ENCODE data around the gene NKX2-2.

Gene NKX2-2

DNA sequence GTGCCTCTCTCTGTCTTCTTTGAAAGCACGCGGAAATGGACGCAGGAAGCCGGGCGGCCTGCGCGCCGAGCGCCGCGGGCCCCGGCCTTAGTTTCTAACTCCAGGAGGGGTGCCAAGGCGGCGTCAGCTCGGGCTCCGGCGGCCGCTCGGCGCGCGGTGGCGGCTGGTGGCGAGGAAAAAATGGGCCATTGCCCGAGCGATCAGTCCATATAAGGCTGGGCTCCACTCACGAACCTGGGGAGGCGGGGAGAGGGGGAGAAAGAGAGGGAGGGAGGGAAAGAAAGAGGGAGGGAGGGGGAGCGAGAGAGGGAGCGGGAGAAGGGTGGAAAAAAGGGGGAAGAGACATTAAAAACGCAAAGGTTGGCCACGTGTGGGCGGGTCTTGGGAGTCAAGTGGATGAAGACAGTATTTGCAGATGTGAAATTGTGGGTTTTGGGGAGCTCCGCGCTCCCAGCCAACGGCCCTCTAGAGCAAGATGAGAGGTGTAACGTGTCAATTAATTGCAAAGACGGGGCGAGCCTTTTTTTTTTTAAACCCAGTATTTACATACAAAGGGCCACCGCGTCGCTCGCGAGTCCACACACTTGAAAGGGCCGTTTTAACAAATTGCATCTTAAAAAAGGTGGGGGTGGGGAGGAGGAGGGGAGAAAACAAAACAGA is at the start of gene NKX2-2:
Gene NKX2-2, minus strand, starts transcription at position 184 of the 660 bp plus-strand sequence. CDS start 395 bp downstream, outside the sequence.
- DNase-seq (ENCODE audit: low spot score): no peak

DNA sequence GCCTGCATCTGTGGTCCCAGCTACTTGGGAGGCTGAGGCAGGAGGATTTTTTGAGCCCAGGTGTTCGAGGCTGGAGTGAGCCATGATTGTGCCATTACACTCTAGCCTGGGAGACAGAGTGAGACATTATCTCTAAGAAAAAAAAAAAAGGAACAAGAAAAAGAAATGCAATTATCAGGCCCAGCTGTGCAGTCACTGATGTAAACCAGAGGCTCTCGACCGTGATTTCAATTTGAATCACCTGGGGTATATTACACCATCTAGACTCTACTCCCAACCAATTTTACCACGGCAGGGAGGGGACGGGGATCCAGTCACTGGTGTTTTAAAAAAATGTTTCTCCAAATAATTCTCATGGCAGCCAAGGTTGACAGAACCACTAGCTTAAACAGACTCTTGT is 48.8 kb upstream of the NKX2-2 start:
- no peak for FAIRE-seq
- DNase-seq (ENCODE audit: low spot score): no peak

More for the DNA sequence above, at the start of gene NKX2-2:
- FAIRE-seq: no peak

DNA sequence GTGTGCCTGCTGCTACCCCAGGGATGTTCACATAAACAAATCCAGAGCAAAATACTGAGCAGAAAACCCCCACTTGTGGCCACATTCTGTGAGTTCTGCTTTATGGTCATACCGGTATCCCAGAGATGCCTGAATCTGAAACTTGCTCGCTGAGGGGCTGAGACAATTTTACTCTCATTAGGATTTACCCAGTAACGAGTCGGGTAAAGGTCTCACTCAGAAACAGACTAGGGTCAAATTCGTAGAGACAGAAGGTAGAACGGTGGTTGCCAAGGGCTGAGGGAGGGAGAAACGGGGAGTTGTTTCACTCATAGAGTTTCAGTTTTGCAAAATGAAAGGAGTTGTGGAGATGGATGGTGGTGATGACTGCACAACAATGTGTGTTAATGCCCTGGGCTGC is 45.4 kb upstream of the NKX2-2 start:
- no peak for DNase-seq (ENCODE audit: low spot score)
- no peak for FAIRE-seq

DNA sequence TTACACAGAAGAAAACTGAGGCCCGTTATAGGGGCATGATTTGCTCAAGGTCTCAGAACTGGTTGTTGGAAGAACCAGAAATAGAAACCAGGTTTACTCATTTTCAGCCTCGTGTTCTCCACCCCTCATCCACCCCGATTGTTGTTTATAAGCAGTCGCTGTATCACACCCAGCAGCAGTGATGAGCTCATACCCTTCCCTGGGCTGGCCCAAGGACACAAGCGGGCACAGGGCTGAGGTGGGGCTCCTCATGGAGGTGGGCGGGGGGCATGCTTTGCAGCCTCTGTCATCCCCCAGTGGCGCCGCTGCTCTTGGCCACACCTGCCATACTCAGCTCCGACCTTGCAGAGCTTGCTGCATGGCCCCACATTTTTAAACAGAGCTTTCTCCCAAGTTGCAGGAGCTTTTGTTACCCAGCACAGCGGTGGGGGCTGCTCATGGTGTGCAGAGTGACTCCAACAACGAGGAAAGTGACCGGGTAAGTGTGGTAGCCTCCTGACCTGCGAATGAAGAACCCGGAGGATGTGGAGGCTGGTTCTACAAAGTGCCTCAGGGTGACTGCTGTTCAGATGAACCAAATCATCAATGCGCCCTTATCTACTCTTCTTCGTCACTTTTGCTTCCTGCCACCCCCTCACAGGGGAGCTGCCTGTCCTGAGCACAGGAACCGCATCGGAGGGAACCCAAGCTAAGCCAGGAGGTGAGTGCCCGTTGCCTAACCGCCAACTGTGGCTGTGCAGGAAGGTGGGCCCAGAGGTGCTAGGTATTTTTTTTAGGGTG is 43.6 kb upstream of the NKX2-2 start:
- FAIRE-seq (no peak), DNase-seq (ENCODE audit: low spot score) (no peak)

DNA sequence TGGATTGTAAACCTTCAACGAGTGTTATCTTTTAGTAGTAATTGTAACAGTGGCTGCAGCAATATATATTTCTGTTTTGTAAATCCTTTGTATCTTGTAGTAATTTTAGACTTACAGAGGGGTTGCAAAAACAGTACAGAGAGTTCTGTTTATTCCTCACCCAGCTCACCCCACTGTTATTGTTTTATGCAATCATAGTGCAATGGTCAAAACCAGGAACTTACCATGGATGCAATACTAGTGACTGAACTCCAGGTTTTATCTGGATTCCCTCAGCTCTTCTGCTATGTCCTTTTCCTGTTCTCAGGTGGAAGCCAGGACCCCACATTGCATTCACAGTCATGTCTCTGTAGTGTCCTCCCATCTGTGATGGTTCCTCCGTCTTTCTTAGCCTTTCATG is 42.5 kb upstream of the NKX2-2 start:
- FAIRE-seq: no peak
- no peak for DNase-seq (ENCODE audit: low spot score)

DNA sequence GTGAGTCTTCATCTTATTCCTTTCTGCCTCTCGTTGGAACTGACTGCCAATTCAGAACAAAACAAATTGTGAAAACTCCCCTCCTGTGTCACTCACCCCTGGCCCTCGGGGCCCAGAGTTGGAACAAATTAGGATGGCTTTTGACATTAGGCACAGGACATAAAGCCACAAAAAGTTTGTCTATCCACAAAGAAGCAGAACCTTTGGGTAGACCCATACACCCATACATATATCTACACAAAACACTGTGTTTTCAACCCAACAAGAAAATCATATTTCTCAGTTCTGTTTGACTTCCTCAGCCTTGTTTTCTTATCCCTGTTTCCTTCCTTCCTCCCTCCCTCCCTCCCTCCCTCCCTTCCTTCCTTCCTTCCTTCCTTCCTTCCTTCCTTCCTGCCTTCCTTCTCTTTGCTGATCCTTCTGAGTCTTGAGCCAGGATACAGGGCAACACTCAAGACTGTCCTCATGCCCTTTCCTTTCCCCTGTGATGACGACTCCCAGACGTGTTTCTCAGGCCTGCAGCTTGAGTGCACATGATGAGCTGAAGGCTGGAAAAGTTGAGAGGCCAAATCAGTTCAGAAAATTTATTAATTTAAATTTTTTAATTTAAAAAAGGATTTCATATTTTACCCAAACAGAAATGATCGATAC is 41.7 kb upstream of the NKX2-2 start:
- DNase-seq (ENCODE audit: low spot score) (no peak), FAIRE-seq (no peak)

DNA sequence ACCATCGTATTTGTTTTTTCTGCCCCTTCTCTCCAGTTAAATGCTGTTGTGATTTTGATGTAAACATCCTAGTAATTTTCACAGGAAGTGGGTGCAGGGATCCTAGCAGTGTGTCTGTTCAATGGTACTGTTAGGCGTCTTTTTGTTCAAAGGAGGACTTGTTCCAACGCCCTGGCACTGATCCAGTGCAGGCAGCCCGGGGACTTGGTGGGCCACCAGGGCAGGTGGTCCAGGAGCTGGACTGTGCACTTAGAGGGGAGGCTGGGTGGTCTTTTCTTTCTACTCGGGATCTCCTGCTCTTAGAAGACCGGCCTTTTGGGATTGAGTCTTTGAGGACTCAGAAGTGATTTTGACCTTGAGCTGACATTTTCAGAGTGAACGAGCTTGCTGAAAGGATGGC is 41.1 kb upstream of the NKX2-2 start:
- no peak for DNase-seq (ENCODE audit: low spot score)
- FAIRE-seq: no peak

DNA sequence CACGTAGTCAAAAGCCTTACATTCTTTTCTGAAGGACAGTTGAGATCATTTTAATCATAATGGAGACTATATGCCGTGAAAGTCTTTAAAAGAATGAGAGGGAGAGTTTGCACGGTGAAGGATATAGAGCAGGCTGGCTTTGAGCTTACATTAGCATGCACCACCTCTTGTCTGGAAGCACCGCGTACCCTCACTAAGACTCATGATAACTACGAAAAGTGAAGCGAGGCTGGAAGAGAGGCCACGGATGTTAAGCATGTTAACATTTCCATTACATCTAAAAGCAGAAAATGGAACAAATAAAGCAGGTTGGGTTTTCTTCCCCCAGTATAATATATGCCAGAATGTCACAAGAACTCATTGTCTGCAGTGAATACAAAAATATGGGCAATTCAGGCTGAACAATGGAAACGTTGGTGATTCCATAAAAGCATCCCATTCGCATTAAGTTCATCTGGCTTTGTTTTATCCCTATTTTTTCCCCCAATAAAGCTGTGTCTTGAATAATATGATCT is 40.6 kb upstream of the NKX2-2 start:
- FAIRE-seq (no peak), DNase-seq (ENCODE audit: low spot score) (no peak)

DNA sequence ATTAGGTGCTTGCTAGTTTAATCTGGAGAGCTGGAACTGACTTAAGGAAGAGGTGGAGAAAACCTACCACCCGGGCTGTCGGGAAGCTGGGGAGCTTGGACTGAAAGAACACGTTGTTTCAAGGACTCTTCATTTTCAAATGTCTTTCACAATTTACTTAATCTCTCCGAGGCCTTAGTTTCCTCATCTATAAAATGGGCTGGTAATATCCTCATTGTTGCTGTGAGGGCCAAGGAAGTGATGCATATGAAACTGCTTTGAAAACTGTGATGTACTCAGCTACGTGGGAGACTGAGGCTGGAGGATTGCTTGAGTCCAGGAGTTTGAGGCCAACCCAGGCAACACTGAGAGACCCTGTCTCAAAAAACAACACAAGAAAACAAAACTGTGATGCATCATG is 36.7 kb upstream of the NKX2-2 start:
- DNase-seq (ENCODE audit: low spot score) (no peak), FAIRE-seq (no peak)

DNA sequence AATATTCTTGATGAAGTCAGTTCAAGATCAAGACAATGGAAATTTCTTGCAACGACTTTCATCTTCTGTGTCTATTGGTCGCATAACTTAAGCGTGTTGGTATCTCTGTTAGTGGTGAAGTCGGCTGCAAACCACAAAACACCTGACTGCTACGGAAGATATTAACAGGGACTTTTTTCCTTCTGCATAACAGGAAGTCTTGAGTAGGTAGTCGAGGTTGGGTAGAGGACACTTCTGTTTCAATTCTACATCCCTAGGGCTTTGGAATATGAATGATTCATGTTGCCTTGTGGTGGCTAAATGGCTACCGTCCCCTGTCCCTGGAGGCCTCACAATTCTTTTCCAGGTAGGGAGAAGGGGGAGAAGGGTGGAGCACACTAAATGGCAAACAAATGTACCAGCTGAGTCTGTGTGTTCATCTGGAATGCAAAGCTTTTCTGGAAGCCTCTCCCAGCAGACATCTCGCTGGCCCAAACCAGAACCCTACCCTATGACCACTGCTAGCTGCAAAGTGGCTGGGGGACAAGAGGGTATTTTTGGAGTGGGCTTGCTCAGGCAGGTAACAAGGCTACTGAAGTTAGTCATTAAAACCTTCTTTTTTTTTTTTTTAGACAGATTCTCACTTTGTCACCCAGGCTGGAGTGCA is 34.6 kb upstream of the NKX2-2 start:
- no peak for DNase-seq (ENCODE audit: low spot score)
- FAIRE-seq: no peak

DNA sequence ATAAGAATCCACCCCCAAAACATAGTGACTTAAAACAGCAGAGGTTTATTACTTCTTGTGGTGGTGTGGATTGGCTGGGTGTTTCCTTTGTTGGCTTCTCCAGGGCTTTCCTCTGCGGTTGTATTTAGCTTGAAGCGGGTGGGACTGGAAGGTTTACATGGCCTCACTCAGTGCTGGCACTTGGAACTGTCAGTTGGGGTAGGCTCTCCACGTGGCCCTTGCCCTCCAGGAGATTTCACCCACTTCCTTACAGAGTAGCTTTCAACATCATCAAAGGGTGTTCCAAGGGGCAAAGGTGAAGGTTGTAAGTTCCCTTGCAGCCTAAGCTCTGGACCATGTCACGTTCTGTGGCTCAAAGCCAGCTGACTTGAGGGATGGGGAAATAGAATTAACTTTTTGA is 32.5 kb upstream of the NKX2-2 start:
- FAIRE-seq (no peak), DNase-seq (ENCODE audit: low spot score) (no peak)

DNA sequence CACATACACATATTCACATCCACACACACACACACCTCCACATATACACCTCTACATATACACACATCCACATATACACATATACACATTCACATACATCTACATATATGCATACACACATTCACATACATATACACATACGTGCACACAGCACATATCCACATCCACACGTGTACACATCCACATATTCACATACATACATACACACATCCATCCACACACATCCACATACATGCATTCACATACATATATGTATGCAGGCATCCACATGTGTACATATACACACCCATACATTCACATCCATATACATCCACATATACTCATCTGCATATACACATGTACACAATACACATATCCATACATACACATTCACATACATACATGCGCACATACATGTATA is 25.6 kb upstream of the NKX2-2 start:
- no peak for FAIRE-seq

DNA sequence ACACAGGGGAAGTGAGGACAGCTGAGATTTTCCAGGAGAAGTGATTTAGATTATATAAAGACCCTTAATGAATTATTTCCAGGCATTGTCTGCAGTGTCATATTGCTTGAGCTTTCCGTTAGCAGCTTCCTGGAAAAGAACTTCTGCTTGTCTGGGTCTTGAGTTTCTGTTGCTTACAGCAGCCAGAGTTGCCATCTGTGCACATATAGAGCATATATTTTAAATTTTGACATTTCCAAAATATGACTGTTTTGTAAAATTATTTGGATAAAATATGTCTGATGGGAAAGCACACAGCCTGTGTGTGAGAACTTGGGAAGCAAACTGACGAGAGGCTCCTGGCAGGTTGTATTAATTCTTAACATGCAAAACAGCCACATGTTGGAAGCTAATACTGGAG is 21.0 kb upstream of the NKX2-2 start:
- DNase-seq (ENCODE audit: low spot score): no peak

More for the DNA sequence above, 25.6 kb upstream of the NKX2-2 start:
- no peak for DNase-seq (ENCODE audit: low spot score)

DNA sequence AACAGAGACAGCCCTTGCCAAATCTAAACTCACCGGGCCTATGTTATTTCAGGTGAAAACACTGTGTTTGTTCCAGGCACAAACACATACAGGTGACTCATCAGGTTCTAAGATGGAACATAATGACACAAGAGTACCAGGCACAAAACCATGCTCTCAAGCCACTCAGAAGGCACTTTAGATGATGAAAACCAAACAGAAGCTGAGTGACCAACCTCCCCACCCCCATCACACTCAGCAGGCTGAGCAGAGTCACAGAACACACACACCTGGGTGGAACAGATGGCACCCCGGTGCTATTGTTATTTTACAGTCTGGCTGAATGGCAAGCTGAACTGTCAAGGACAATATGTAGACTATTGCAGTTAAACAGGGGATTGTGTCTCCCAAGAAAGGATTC is 20.6 kb upstream of the NKX2-2 start:
- no peak for FAIRE-seq

More for the DNA sequence above, 21.0 kb upstream of the NKX2-2 start:
- no peak for FAIRE-seq

DNA sequence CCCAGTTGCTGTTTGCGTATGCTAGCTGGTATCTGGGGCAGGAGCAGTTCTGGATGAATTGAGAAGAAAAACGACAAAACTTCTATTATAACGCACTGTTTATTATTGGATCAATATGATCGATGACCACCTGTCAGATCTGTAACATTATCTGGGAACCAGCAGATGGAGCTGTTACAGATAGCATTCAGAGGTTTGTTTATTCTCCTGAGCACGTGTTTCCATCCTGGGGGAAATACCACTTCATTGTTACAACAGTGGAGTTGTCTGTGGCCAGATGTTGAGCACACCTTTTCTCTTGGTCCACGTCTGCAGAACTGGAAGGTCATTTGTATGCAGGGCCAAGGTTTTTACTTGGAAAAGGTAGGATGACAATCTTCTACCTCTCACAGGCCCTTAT is 16.0 kb upstream of the NKX2-2 start:
- FAIRE-seq (no peak), DNase-seq (ENCODE audit: low spot score) (no peak)

More for the DNA sequence above, 20.6 kb upstream of the NKX2-2 start:
- no peak for DNase-seq (ENCODE audit: low spot score)

DNA sequence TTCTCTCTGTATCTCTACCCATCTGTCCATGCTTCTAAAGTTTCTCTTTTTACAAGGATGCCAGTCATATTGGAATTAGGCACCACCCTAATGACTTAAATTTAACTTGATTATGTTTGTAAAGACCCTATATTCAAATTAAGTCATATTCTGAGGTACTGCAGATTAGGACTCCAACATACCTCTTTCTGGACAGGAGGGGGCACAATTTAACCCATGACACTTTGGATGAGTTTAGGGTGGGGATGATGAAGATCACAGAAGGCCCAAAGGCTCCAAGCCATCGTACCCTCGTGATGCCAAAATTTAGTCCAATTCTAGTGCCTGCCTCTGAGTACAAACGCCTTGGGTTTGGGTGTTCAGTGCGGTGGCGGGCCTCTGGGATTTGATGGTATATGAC is 15.0 kb upstream of the NKX2-2 start:
- DNase-seq (ENCODE audit: low spot score): no peak
- FAIRE-seq: no peak

DNA sequence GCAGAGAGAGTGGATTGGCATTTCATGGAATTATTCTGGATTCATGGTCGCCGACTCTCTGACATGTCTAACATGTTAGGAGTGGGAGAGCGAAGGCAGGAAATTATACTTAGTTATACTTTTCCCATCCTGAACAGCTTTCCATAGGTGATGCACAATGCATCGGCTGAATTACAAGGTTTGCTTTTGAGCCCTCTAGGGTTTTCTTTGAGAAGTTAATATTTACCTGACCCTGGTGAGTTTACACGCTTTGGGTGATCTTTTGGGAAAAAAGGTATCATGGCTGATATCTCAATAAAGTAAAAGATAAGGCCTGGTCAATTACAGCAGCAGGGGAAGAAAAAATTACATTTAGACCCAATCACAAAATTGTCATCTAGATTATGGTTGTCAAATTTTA is 14.0 kb upstream of the NKX2-2 start:
- DNase-seq (ENCODE audit: low spot score): no peak
- no peak for FAIRE-seq

DNA sequence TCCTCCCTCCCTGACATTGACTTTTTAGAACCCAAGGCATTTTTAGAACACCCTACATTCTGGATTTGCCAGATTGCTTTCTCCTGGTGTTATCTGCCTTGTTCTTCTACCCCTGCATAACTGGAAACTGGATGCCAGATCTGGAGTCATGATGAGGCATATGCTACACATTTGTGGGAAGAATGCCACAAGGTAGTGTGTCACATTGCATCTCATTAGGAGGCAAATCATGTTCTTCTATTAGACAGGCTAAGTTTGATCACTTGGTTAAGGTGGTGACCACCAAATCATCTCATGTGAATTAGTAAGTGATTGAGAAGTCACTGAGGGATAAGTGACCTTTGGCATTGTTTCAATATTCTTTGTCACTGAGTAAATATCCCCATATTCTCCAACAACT is 12.9 kb upstream of the NKX2-2 start:
- DNase-seq (ENCODE audit: low spot score) (no peak), FAIRE-seq (no peak)

DNA sequence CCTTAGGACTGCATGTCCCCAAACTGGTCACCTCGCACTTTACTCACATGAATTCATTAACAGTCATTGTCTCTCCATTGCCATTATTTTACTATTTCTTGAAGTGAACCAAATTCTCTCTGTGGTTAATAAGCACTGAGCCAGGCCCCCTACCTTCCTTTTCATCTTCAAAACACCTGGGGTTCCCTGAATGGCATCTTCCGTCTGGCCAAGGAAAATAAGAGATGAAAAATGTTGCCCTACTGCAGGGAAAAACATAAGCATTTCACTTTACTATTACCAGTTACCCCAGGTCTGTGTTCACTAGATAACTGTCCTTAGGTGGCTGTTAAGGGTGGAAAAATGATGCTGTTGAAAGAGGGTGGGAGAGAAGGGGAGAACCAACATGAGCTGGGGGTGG is 10.0 kb upstream of the NKX2-2 start:
- FAIRE-seq (no peak), DNase-seq (ENCODE audit: low spot score) (no peak)

DNA sequence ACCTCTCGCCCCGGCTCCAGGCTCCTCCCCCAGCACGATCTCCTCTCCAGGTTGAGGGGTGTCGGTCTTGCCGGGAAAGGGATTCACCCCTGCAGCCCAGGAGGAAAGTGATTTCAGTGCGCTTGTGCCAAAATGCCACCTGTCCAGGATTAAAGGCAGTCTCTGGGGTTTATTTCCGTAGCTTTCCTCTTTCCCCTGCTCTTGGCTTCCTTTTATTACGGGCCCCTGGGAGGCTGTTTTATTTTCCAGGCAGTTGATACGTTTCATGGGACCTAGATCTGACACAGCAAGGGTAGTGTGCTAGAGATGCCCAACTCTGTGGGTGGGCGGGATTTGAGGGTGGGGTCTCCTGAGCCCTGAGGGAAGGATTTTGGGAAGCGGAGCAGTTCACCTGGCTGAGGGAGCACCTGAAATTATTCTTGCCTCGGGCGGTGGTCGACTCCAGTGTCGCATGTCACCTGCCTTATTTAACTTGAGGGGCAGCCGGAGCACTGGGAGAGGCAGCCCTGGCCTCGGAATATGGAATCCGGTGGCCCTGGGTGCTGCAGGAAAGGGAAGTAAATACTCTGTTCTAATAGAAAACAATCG is 9.5 kb upstream of the NKX2-2 start:
- FAIRE-seq (no peak), DNase-seq (ENCODE audit: low spot score) (no peak)

DNA sequence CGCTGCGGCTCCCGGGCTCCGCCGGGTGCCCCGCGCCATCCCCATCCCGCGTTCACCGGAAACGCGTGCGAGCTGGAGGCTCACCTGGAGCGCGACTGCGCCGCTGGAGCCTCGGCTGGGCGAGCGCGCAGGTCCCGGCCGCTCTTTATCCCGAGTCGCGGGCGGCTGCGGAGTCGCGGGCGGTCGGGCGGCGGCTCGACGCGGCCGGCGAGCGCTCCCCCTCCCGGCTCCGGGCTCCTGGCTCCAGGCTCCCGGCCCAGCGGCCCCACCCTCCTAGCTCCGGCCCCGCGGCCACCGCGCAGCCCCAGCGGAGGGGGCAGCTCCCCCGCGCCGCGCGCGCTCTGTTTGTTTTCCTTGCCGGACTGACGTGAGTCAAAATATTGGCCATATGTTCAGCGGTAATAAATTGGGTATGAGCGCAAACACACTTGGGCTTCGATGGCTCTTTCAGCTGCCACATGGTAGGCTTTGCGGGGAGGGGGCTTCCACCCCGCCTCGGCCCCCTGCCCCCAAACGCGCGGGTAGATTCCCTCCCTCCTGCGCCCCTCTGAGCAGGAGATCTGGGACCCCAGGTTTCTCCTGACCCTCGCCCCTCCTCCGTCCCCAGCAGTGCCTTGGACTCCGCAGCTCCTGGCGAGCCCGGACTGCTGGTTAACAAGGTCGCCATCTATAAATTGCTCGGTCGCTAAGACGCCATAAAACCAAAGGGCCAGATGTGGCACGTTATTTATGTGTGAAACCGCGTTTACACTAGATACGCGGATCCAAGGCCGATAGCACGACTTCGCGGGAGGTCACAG is 8.8 kb upstream of the NKX2-2 start:
- DNase-seq (ENCODE audit: low spot score): no peak
- no peak for FAIRE-seq
